Neural crest cell (in vitro differentiated cells): ENCODE data around the gene DHX8. TPM values are rescaled to one million over a fixed set of nuclear protein-coding genes. Genes with fewer than 3 reads are reported as not detected.

Experiments
- DNase-seq: peaks from one replicate; pipeline ENCODE4 v3.0.0; 2021; ENCODE audit warnings: low read depth, mixed read lengths, low spot score
- H3K27ac Mint-ChIP-seq: one replicate; pipeline ENCODE4 v1.8.0; 2021; ENCODE audit warnings: mild to moderate bottlenecking, mixed read lengths; ENCODE audit not compliant: unreplicated experiment
- H3K27me3 Mint-ChIP-seq: 2 replicates; pipeline ENCODE4 v1.8.0; 2021; ENCODE audit warnings: low read depth, mild to moderate bottlenecking, mixed read lengths
- H3K36me3 Mint-ChIP-seq: 2 replicates; pipeline ENCODE4 v1.8.0; 2021; ENCODE audit warnings: low read depth, mild to moderate bottlenecking, mixed read lengths
- H3K4me1 Mint-ChIP-seq: 2 replicates; pipeline ENCODE4 v1.8.0; 2021; ENCODE audit warnings: mixed read lengths
- H3K4me3 Mint-ChIP-seq: one replicate; pipeline ENCODE4 v1.8.0; 2021; ENCODE audit warnings: mild to moderate bottlenecking, mixed read lengths
- H3K9me3 Mint-ChIP-seq: 2 replicates; pipeline ENCODE4 v1.8.0; 2021; ENCODE audit warnings: mixed read lengths
- total RNA-seq: library from RNA; stranded (reverse); gene quantifications from 2 replicates; pipeline ENCODE4 v1.2.1, GENCODE V29; 2021
- TF ChIP-seq, protein P1 (sequence below): fragments of 200-600 bp; sonication (generic); conservative IDR thresholded peaks from 2 replicates; pipeline ENCODE4 v1.5.0; 2021; ENCODE audit warnings: antibody characterized with exemption, mild to moderate bottlenecking

The DHX8 gene
- total RNA-seq, 1 donor from 2014 or later = 68.0 TPM

DNA sequence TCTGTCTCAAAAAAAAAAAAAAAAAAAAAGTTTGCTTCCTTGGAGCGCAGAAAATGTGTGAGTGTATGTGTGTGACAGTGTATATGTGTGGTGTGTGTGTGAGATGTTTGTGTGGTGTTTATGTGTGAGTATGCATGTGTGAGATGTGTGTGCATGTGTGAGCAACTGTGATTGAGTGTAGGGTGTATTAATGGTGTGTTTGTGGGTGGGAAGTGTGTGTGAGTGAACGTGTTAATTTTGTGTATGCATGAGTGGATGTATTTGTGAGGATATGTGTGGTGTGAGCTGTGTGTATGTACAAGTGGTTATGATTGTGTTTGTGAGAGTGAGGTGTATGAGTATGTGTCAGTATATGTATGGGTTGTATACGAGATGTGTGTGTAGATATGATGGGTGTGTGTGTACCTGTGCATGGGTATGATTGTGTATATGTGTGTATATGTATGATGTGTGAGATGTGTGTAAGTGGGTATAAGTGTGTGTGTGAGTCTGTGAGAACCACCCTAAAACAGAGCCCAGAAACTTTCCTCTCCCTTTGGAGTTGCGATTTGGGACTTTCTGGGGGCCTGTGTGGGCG lies 84.8 kb downstream of the DHX8 start:
- H3K27ac Mint-ChIP-seq = no peak overlapping the region
- no peaks in the 10 kb centered on the region for H3K36me3 Mint-ChIP-seq
- TF ChIP-seq, protein P1, sequence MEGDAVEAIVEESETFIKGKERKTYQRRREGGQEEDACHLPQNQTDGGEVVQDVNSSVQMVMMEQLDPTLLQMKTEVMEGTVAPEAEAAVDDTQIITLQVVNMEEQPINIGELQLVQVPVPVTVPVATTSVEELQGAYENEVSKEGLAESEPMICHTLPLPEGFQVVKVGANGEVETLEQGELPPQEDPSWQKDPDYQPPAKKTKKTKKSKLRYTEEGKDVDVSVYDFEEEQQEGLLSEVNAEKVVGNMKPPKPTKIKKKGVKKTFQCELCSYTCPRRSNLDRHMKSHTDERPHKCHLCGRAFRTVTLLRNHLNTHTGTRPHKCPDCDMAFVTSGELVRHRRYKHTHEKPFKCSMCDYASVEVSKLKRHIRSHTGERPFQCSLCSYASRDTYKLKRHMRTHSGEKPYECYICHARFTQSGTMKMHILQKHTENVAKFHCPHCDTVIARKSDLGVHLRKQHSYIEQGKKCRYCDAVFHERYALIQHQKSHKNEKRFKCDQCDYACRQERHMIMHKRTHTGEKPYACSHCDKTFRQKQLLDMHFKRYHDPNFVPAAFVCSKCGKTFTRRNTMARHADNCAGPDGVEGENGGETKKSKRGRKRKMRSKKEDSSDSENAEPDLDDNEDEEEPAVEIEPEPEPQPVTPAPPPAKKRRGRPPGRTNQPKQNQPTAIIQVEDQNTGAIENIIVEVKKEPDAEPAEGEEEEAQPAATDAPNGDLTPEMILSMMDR = no peak
- no peak for DNase-seq
- no peaks in the 10 kb centered on the region for H3K9me3 Mint-ChIP-seq
- peaks cover 2% of the 10 kb centered on the region for H3K27me3 Mint-ChIP-seq
- H3K4me3 Mint-ChIP-seq = no peak overlapping the region
- peaks cover 6% of the 10 kb centered on the region for H3K4me1 Mint-ChIP-seq

DNA sequence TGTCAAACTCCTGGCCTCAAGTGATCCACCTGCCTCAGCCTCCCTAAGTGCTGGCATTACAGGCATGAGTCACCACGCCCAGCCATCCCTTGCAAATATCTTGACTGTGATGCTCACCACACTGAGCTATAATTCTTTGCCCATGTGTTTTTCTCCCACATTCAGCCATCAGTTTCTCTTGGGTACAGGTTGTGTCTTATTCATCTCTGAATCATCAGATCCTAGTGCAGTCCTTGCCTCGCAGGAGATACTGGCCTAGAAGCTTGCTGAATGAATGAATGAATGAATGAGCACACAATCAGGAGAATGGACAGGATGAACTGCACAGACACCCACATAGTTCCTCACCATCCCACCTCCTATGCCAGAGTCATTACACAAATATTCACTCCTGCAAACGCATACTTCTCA lies 86.7 kb downstream of the DHX8 start:
- H3K9me3 Mint-ChIP-seq = no peaks in the 10 kb centered on the region
- TF ChIP-seq, protein P1 = no peak
- DNase-seq = no peak

DNA sequence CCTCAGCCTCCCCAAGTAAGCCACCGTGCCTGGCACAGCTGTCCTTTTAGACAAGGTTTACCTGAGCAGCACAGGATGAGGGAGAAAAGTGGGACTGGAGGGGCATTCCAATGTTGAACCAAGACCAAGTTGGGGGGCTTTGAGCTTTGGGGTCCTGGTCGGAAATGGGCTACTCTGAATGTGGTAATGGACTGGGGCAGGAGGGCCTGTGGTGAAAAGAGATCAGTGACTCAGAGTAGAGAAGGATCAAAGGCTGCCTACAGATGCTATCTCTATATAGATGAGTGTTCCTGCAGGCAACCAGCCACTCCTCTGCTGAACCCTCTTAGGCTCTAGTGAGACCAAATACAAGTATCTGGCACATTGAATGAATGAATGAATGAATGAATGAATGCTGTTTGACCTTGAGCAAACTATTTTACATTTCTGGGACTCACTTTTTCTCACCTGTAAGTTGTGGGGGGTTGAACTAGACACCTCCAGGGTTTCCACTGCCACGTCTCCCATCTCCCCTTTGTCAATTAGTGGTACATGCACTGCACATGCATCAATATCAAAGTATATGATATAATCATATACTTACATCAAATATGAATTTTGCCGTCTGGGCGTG lies 88.7 kb downstream of the DHX8 start:
- H3K27me3 Mint-ChIP-seq = no peaks in the 10 kb centered on the region

More for the DNA sequence above, 86.7 kb downstream of the DHX8 start:
- no peaks in the 10 kb centered on the region for H3K27me3 Mint-ChIP-seq
- H3K4me3 Mint-ChIP-seq = no peak overlapping the region
- no peaks in the 10 kb centered on the region for H3K36me3 Mint-ChIP-seq
- peaks cover 8% of the 10 kb centered on the region for H3K4me1 Mint-ChIP-seq
- no peak overlapping the region for H3K27ac Mint-ChIP-seq

DNA sequence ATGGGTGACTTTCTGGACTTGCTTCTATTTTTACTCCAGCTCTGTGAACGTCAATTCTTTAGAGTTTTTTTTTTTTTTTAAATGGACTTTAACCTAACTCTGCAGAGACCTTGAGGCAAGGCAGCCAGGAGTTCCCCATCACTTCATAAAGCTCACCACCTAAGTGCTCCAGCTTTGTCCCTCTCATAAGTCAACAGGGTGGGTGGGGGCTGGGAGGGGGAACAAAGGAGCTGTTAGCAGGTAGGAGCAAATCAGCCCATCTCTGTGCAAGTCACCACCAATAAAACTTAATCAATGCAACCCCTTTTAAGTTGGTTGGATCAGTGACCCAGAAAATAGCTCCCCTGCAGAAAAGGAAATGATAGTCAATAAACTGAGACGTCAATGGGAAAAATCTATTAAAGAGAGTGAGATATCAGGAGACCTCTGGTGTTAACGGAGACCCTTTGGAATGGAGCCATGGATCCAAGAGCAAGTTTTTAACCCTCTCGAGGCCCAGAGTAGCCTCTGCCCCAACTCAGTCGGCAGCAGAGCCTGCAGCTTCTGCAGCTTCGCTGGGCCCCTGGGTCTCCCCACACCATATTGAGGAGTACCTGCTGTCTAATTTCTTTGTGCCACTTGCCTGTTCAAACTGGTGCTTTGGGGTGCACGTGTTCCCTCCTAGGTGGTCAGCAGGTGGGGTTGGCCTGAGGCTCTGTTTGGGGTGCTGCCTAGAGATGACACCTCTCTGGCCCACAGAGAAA lies 90.0 kb downstream of the DHX8 start:
- no peak for DNase-seq
- H3K27ac Mint-ChIP-seq = no peak overlapping the region
- H3K27me3 Mint-ChIP-seq = no peaks in the 10 kb centered on the region
- H3K4me3 Mint-ChIP-seq = no peak overlapping the region
- H3K9me3 Mint-ChIP-seq = no peaks in the 10 kb centered on the region
- no peaks in the 10 kb centered on the region for H3K36me3 Mint-ChIP-seq
- H3K4me1 Mint-ChIP-seq = peaks cover 33% of the 10 kb centered on the region
- TF ChIP-seq, protein P1 = no peak

More for the DNA sequence above, 88.7 kb downstream of the DHX8 start:
- Mint-ChIP-seq H3K27ac (no peak overlapping the region), H3K36me3 (no peaks in the 10 kb centered on the region), H3K9me3 (no peaks in the 10 kb centered on the region), H3K4me3 (no peak overlapping the region), H3K4me1 (peaks cover 20% of the 10 kb centered on the region)
- TF ChIP-seq, protein P1 = no peak
- DNase-seq = no peak

DNA sequence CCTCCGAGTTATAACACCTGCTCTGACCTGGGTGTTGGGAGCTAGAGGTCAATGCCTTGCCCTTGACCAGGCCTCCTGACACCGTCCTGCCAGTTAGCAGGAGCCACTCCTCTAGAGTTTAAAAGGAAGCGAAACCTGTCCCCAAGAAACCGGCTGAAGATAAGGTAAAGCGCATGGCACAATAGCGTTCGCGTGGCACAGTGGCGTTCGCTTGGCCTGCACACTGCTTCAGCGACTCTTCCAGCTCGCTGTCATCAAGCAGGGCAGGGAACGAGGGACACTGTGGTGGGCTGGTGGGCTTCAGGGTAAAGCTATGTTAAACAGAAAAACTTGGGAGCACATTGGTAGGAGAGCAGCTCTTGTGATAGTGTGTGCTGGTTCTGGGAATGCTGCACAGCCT lies 90.6 kb downstream of the DHX8 start:
- DNase-seq = no peak
- H3K4me1 Mint-ChIP-seq = peaks cover 39% of the 10 kb centered on the region
- no peak overlapping the region for H3K4me3 Mint-ChIP-seq
- H3K9me3 Mint-ChIP-seq = no peaks in the 10 kb centered on the region
- H3K27ac Mint-ChIP-seq = no peak overlapping the region
- H3K36me3 Mint-ChIP-seq = no peaks in the 10 kb centered on the region
- H3K27me3 Mint-ChIP-seq = no peaks in the 10 kb centered on the region
- TF ChIP-seq, protein P1 = no peak
